Endothelial cell of umbilical vein (primary cell): ENCODE measurements around the gene PDE4B. TPM values are rescaled to one million over a fixed set of nuclear protein-coding genes. Genes with fewer than 3 reads are reported as not detected.

Experiments used
- BruUV-seq: library from RNA; stranded (reverse); fragments of 400-500 nt; replicated peaks from 2 replicates; lab custom pipeline; 2021; lab: Mats Ljungman, UMichigan
- CTCF ChIA-PET: fragments of 300-600, 350-600 bp; sonication (Branson Sonifier 250); formaldehyde crosslinking; loops from one replicate; lab custom pipeline; 2021; ENCODE audit warnings: antibody characterized with exemption, inconsistent platforms; lab: Charles Lee
- POLR2A ChIA-PET: fragments of 300-600, 350-600 bp; sonication (Branson Sonifier 250); formaldehyde crosslinking; loops from one replicate; lab custom pipeline; 2021; ENCODE audit warnings: antibody characterized with exemption, inconsistent platforms; lab: Charles Lee
- DNase-seq: peaks from one replicate; pipeline ENCODE4 v3.0.0-alpha.2; 2011; ENCODE audit warnings: low read depth, low spot score
- FAIRE-seq: peaks from 2 replicates; lab custom pipeline; 2011; peaks lifted over from hg19 to GRCh38; lab: Jason Lieb, UNC
- H2AFZ ChIP-seq: 2 replicates; pipeline ENCODE4 v1.6.0; 2012; ENCODE audit warnings: low read depth, low read length, control low read depth, inconsistent platforms
- H3K27ac ChIP-seq: 2 replicates; pipeline ENCODE4 v1.5.1; 2011; ENCODE audit warnings: low read depth, mild to moderate bottlenecking, control low read depth, low read length, moderate library complexity; ENCODE audit not compliant: insufficient read depth
- H3K27me3 ChIP-seq, 2 experiments: 2 replicates each; pipeline versions ENCODE4 v1.6.0 to v1.6.1; 2011; ENCODE audit warnings: low read length in 2 of 2, mixed read lengths in 1 of 2; ENCODE audit not compliant: control insufficient read depth in 2 of 2, insufficient read depth in 2 of 2
- H3K36me3 ChIP-seq, 2 experiments: 2 replicates in 1 of 2; 3 replicates in 1 of 2; pipeline ENCODE4 v1.5.1; 2011; ENCODE audit warnings: low read length in 2 of 2, mild to moderate bottlenecking in 1 of 2, moderate library complexity in 1 of 2; ENCODE audit not compliant: control insufficient read depth in 2 of 2, insufficient read depth in 2 of 2; ENCODE audit errors: extremely low read depth in 1 of 2
- H3K4me1 ChIP-seq: 3 replicates; pipeline ENCODE4 v1.5.1; 2011; ENCODE audit warnings: mild to moderate bottlenecking, low read length; ENCODE audit not compliant: control insufficient read depth, insufficient read depth; ENCODE audit errors: extremely low read depth
- H3K4me2 ChIP-seq: 2 replicates; pipeline ENCODE4 v1.6.1; 2011; ENCODE audit warnings: low read length, control low read depth, mixed read lengths; ENCODE audit not compliant: insufficient read depth
- H3K4me3 ChIP-seq, 3 experiments: fragments of 200-600 bp in 1 of 3; sonication (generic), shearing (Covaris generic) in 1 of 3; replicated peaks in 1 of 3; 2 replicates each; pipeline ENCODE4 v1.5.1; 2011 to 2016; ENCODE audit warnings: control low read depth in 3 of 3, low read length in 3 of 3, mild to moderate bottlenecking in 2 of 3, inconsistent platforms in 1 of 3, low read depth in 1 of 3, moderate library complexity in 1 of 3; ENCODE audit not compliant: insufficient read depth in 1 of 3
- H3K79me2 ChIP-seq: 2 replicates; pipeline ENCODE4 v1.6.0; 2012; ENCODE audit warnings: low read length, inconsistent platforms; ENCODE audit not compliant: control insufficient read depth, insufficient read depth
- H3K9ac ChIP-seq: replicated peaks from 2 replicates; pipeline ENCODE3; 2011; ENCODE audit warnings: low read length, control low read depth; ENCODE audit not compliant: insufficient read depth; ENCODE audit errors: extremely low read depth
- H3K9me1 ChIP-seq: replicated peaks from 3 replicates; pipeline ENCODE4 v1.6.0; 2011; ENCODE audit warnings: mild to moderate bottlenecking, low read length; ENCODE audit not compliant: control insufficient read depth, insufficient read depth; ENCODE audit errors: extremely low read depth
- H3K9me3 ChIP-seq: replicated peaks from 2 replicates; pipeline ENCODE4 v1.5.1; 2012; ENCODE audit warnings: low read length, inconsistent platforms; ENCODE audit not compliant: control insufficient read depth, insufficient read depth
- H4K20me1 ChIP-seq: replicated peaks from 2 replicates; pipeline ENCODE3; 2011; ENCODE audit warnings: mild to moderate bottlenecking, low read length; ENCODE audit not compliant: control insufficient read depth, insufficient read depth; ENCODE audit errors: extremely low read depth
- EZH2 ChIP-seq: IDR thresholded peaks from 2 replicates; pipeline ENCODE4 v1.6.1; 2012; ENCODE audit warnings: borderline replicate concordance, low read depth, mild to moderate bottlenecking, moderate library complexity, low read length, inconsistent platforms; ENCODE audit not compliant: severe bottlenecking
- FOS ChIP-seq: IDR thresholded peaks from 2 replicates; pipeline ENCODE4 v1.6.1; 2011; ENCODE audit warnings: mild to moderate bottlenecking, low read length, moderate library complexity, borderline replicate concordance; ENCODE audit not compliant: insufficient read depth
- GATA2 ChIP-seq: IDR thresholded peaks from 2 replicates; pipeline ENCODE4 v1.7.0; 2011; ENCODE audit warnings: low read depth, mild to moderate bottlenecking, moderate library complexity, mixed read lengths, low read length; ENCODE audit not compliant: insufficient read length, insufficient read depth
- MYC ChIP-seq: IDR thresholded peaks from one replicate; pipeline ENCODE4 v1.6.1; 2011; ENCODE audit warnings: mild to moderate bottlenecking, low read depth, low read length
- dilution Hi-C: fragments of 300-500 bp; cut with MboI; formaldehyde crosslinking; loops from one replicate; pipeline ENCODE4 v1.15.0; 2019; ENCODE audit warnings: low sequenced_read_pairs; ENCODE audit not compliant: extremely low pct_ligation_motif_present
- intact Hi-C: fragments of 100-400 bp; cut with micrococcal nuclease; formaldehyde crosslinking; loops from one replicate; pipeline ENCODE4 v1.10.0; 2022
- polyA plus RNA-seq, 4 experiments: library from polyadenylated mRNA; depleted of rRNA in 3 of 4; stranded (reverse) in 3 of 4; unstranded in 1 of 4; fragments of >200 nt; gene quantifications; 2 replicates each; pipeline versions ENCODE4 v1.2.1 to v1.2.3, GENCODE V29; 2011 to 2012; ENCODE audit warnings: missing spikeins in 1 of 4
- total RNA-seq: library from RNA; stranded (reverse); gene quantifications from 2 replicates; pipeline ENCODE4 v1.2.3, GENCODE V29; 2021
- TF ChIP-seq, protein P1 (sequence below): IDR thresholded peaks from 2 replicates; pipeline ENCODE4 v1.6.1; 2011; ENCODE audit not compliant: insufficient read depth, insufficient read length
- TF ChIP-seq, protein P2 (sequence below), 2 donors: IDR thresholded peaks; 1 replicate in 1 of 2; 2 replicates in 1 of 2; pipeline ENCODE4 v1.5.1; 2011; ENCODE audit warnings: low read length in 2 of 2, mild to moderate bottlenecking in 2 of 2, moderate library complexity in 2 of 2, control low read depth in 1 of 2, inconsistent platforms in 1 of 2, low read depth in 1 of 2; ENCODE audit not compliant: insufficient read depth in 1 of 2; ENCODE audit errors: extremely low read depth in 1 of 2

PDE4B gene
- total and polyA plus RNA-seq, 2 donors (not counting 3 experiments of a cell fraction or from before 2014, with no cell fraction given) = 63.5 to 69.8 TPM

DNA sequence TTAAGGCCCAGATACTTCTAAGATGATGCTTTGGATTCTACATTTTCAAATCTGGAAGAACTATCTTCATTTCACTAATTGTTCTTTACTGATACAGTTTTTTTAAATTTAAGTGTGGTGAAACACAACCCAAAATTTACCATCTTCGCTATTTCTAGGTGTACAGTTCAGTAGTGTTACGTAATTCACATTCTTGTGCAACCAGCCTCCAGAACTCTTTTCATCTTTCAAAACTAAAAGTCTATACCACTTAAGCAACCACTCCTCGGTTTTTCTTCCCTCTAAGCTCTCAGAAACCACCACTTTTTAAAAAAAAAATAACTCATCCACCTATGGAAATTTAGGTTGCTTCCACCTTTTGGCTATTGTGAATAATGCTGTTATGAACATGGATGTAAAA lies 220.7 kb downstream of the PDE4B start:
- no peaks in the 10 kb centered on the region for H3K79me2 ChIP-seq
- H4K20me1 ChIP-seq = no peaks in the 10 kb centered on the region
- no peak overlapping the region for H3K4me2 ChIP-seq
- BruUV-seq = no TSS peak
- no peaks in the 10 kb centered on the region for H3K9me3 ChIP-seq
- H3K27me3 ChIP-seq = peaks cover 0 to 2% of the 10 kb centered on the region in 2 experiments
- H3K9ac ChIP-seq = no peak overlapping the region
- H3K9me1 ChIP-seq = no peaks in the 10 kb centered on the region
- ChIA-PET POLR2A (no interaction called here), CTCF (no interaction called here)
- no peak overlapping the region for H2AFZ ChIP-seq
- TF ChIP-seq MYC (no peak), EZH2 (no peak), FOS (no peak), GATA2 (no peak)
- TF ChIP-seq, protein P1, sequence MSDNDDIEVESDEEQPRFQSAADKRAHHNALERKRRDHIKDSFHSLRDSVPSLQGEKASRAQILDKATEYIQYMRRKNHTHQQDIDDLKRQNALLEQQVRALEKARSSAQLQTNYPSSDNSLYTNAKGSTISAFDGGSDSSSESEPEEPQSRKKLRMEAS = no peak
- TF ChIP-seq, protein P2, sequence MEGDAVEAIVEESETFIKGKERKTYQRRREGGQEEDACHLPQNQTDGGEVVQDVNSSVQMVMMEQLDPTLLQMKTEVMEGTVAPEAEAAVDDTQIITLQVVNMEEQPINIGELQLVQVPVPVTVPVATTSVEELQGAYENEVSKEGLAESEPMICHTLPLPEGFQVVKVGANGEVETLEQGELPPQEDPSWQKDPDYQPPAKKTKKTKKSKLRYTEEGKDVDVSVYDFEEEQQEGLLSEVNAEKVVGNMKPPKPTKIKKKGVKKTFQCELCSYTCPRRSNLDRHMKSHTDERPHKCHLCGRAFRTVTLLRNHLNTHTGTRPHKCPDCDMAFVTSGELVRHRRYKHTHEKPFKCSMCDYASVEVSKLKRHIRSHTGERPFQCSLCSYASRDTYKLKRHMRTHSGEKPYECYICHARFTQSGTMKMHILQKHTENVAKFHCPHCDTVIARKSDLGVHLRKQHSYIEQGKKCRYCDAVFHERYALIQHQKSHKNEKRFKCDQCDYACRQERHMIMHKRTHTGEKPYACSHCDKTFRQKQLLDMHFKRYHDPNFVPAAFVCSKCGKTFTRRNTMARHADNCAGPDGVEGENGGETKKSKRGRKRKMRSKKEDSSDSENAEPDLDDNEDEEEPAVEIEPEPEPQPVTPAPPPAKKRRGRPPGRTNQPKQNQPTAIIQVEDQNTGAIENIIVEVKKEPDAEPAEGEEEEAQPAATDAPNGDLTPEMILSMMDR (IDR thresholded peaks at IDR 0.05; ENCODE audit: extremely low read depth in 1 of 2, insufficient read depth in 1 of 2, low read depth in 1 of 2, low read length in 2 of 2) = no peak
- H3K36me3 ChIP-seq = no peaks in the 10 kb centered on the region
- dilution Hi-C loops = no loop called here
- no peak for FAIRE-seq
- no peak for DNase-seq
- intact Hi-C loops = loop anchor here (10.0 kb wide), 1 partner anchor 109 kb away; no protein-coding TSS in a partner anchor
- no peak overlapping the region for H3K4me3 ChIP-seq
- H3K27ac ChIP-seq = no peak overlapping the region
- H3K4me1 ChIP-seq = no peaks in the 10 kb centered on the region
